HepG2 (cell line): ENCODE data around the gene CAPZB. TPM values are rescaled to one million over a fixed set of nuclear protein-coding genes. Genes with fewer than 3 reads are reported as not detected.

ENCODE experiments used
- AKAP8 ChIP-seq: sonication (generic); formaldehyde crosslinking; IDR thresholded peaks from 2 replicates; pipeline ENCODE4 v1.5.1; 2020; ENCODE audit warnings: mild to moderate bottlenecking, missing genetic modification reagents
- CHCHD3 ChIP-seq: sonication (generic); formaldehyde crosslinking; IDR thresholded peaks from 2 replicates; pipeline ENCODE4 v1.8.0; 2022; ENCODE audit warnings: mild to moderate bottlenecking, missing genetic modification reagents, moderate library complexity
- FOSL2 ChIP-seq: sonication (generic); formaldehyde crosslinking; IDR thresholded peaks from 2 replicates; pipeline ENCODE4 v1.4.0; 2020; ENCODE audit warnings: missing genetic modification reagents
- HDAC2 ChIP-seq: sonication (generic); formaldehyde crosslinking; IDR thresholded peaks from 2 replicates; pipeline ENCODE4 v1.4.0; 2020; ENCODE audit warnings: missing genetic modification reagents
- HNF4A ChIP-seq: sonication (generic); formaldehyde crosslinking; IDR thresholded peaks from 2 replicates; pipeline ENCODE4 v1.4.0; 2020; ENCODE audit warnings: missing genetic modification reagents
- IRF9 ChIP-seq: sonication (generic); formaldehyde crosslinking; IDR thresholded peaks from 2 replicates; pipeline ENCODE4 v1.8.0; 2022; ENCODE audit warnings: missing genetic modification reagents, mild to moderate bottlenecking, borderline replicate concordance
- KLF16 ChIP-seq, 2 experiments: sonication (generic) in 1 of 2; formaldehyde crosslinking in 1 of 2; IDR thresholded peaks; 2 replicates each; pipeline versions ENCODE4 v1.6.1 to v1.8.0; 2016 to 2023; ENCODE audit warnings: missing genetic modification reagents in 2 of 2, missing compliant biosample characterization in 1 of 2
- ONECUT2 ChIP-seq: sonication (generic); formaldehyde crosslinking; IDR thresholded peaks from 2 replicates; pipeline ENCODE4 v1.4.0; 2020; ENCODE audit warnings: missing genetic modification reagents
- RNF219 ChIP-seq: sonication (generic); formaldehyde crosslinking; IDR thresholded peaks from 2 replicates; pipeline ENCODE4 v1.5.0; 2020; ENCODE audit warnings: mild to moderate bottlenecking, missing genetic modification reagents
- SATB2 ChIP-seq: sonication (generic); formaldehyde crosslinking; IDR thresholded peaks from 2 replicates; pipeline ENCODE4 v1.5.0; 2020; ENCODE audit warnings: missing genetic modification reagents
- SIX1 ChIP-seq: sonication (generic); formaldehyde crosslinking; IDR thresholded peaks from 2 replicates; pipeline ENCODE4 v1.4.0; 2020; ENCODE audit warnings: missing genetic modification reagents, borderline replicate concordance
- TAF1 ChIP-seq: sonication (generic); formaldehyde crosslinking; IDR thresholded peaks from 2 replicates; pipeline ENCODE4 v1.4.0; 2020; ENCODE audit warnings: missing genetic modification reagents
- TMF1 ChIP-seq: sonication (generic); formaldehyde crosslinking; IDR thresholded peaks from 2 replicates; pipeline ENCODE4 v1.8.1; 2022; ENCODE audit warnings: low read depth, missing genetic modification reagents
- TRIM24 ChIP-seq: sonication (generic); formaldehyde crosslinking; IDR thresholded peaks from 2 replicates; pipeline ENCODE4 v1.8.0; 2022; ENCODE audit warnings: mild to moderate bottlenecking, missing genetic modification reagents
- ZNF282 ChIP-seq: fragments of 450-650 bp; IDR thresholded peaks from 2 replicates; pipeline ENCODE4 v1.6.1; 2018; ENCODE audit not compliant: partially characterized antibody
- ZNF329 ChIP-seq: sonication (generic); formaldehyde crosslinking; IDR thresholded peaks from 2 replicates; pipeline ENCODE4 v1.9.0; 2021; ENCODE audit warnings: low read depth, mild to moderate bottlenecking, missing genetic modification reagents
- ZNF530 ChIP-seq: sonication (generic); formaldehyde crosslinking; IDR thresholded peaks from 2 replicates; pipeline ENCODE4 v1.5.0; 2020; ENCODE audit warnings: low read depth, mild to moderate bottlenecking, missing genetic modification reagents
- ZNF619 ChIP-seq: sonication (generic); formaldehyde crosslinking; IDR thresholded peaks from 2 replicates; pipeline ENCODE4 v1.4.0; 2020; ENCODE audit warnings: mild to moderate bottlenecking, missing genetic modification reagents
- ZNF652 ChIP-seq: IDR thresholded peaks from 2 replicates; pipeline ENCODE4 v1.6.1; 2016; ENCODE audit warnings: low read depth, borderline replicate concordance
- ZNF879 ChIP-seq: sonication (generic); formaldehyde crosslinking; IDR thresholded peaks from 2 replicates; pipeline ENCODE4 v1.8.1; 2023; ENCODE audit warnings: missing genetic modification reagents
- polyA plus RNA-seq, 8 experiments: library from polyadenylated mRNA; depleted of rRNA in 3 of 8; stranded (reverse) in 7 of 8; unstranded in 1 of 8; fragments of >200 nt; fragmentation: Illumina TruSeq in 4 of 8; extraction: Trizol in 4 of 8; gene quantifications; 2 replicates each; pipeline versions ENCODE4 v1.2.1 to v1.2.3, GENCODE V29; 2011 to 2016; ENCODE audit warnings: low read depth in 4 of 8, missing spikeins in 1 of 8, mixed read lengths in 1 of 8; ENCODE audit not compliant: insufficient read depth in 1 of 8
- total RNA-seq, 5 experiments: library from RNA; depleted of rRNA; stranded (reverse); fragments of >200 nt; fragmentation: Illumina TruSeq; extraction: Trizol; gene quantifications; 2 replicates each; pipeline ENCODE4 v1.2.3, GENCODE V29; 2016; ENCODE audit warnings: low read depth in 1 of 5
- TF ChIP-seq, protein P1 (sequence below): sonication (generic); formaldehyde crosslinking; IDR thresholded peaks from 2 replicates; pipeline ENCODE4 v1.8.0; 2022; ENCODE audit warnings: mild to moderate bottlenecking, missing genetic modification reagents, borderline replicate concordance
- TF ChIP-seq, protein P2 (sequence below): sonication (generic); formaldehyde crosslinking; conservative IDR thresholded peaks from 2 replicates; pipeline ENCODE4 v1.8.1; 2023; ENCODE audit warnings: missing genetic modification reagents
- TF ChIP-seq, protein P3 (sequence below): IDR thresholded peaks from 2 replicates; pipeline ENCODE4 v1.6.1; 2016; ENCODE audit warnings: control low read depth

CAPZB gene
- total and polyA plus RNA-seq, 2 of the 13 experiments (the other 11 are each of a cell fraction or from before 2014, with no cell fraction given) = 58.9 to 76.9 TPM

- no peak for TF ChIP-seq ZNF619
- no peak for TF ChIP-seq IRF9
- peak; percentile 46 for TF ChIP-seq HDAC2 (CRISPR knock-in tag)
- TF ChIP-seq, protein P1, sequence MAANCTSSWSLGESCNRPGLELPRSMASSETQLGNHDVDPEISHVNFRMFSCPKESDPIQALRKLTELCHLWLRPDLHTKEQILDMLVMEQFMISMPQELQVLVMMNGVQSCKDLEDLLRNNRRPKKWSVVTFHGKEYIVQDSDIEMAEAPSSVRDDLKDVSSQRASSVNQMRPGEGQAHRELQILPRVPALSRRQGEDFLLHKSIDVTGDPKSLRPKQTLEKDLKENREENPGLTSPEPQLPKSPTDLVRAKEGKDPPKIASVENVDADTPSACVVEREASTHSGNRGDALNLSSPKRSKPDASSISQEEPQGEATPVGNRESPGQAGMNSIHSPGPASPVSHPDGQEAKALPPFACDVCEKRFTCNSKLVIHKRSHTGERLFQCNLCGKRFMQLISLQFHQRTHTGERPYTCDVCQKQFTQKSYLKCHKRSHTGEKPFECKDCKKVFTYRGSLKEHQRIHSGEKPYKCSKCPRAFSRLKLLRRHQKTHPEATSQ (CRISPR knock-in tag) = no peak
- no peak for TF ChIP-seq RNF219 (CRISPR knock-in tag)
- TF ChIP-seq ZNF652 (CRISPR knock-in tag) = peak; percentile 66; the same call in 1 of the 2 replicates
- no peak for TF ChIP-seq CHCHD3 (CRISPR knock-in tag)
- no peak for TF ChIP-seq SATB2 (CRISPR knock-in tag)
- TF ChIP-seq ZNF282 = no peak
- TF ChIP-seq ZNF530 (CRISPR knock-in tag) = no peak
- no peak for TF ChIP-seq TAF1 (CRISPR knock-in tag)
- TF ChIP-seq ZNF879 = no peak
- TF ChIP-seq AKAP8 = no peak
- TF ChIP-seq KLF16 (CRISPR knock-in tag; IDR thresholded peaks at IDR 0.05) = no peak
- TF ChIP-seq HNF4A (CRISPR knock-in tag) = peak; percentile 59
- no peak for TF ChIP-seq ZNF329 (CRISPR knock-in tag)
- TF ChIP-seq, protein P2, sequence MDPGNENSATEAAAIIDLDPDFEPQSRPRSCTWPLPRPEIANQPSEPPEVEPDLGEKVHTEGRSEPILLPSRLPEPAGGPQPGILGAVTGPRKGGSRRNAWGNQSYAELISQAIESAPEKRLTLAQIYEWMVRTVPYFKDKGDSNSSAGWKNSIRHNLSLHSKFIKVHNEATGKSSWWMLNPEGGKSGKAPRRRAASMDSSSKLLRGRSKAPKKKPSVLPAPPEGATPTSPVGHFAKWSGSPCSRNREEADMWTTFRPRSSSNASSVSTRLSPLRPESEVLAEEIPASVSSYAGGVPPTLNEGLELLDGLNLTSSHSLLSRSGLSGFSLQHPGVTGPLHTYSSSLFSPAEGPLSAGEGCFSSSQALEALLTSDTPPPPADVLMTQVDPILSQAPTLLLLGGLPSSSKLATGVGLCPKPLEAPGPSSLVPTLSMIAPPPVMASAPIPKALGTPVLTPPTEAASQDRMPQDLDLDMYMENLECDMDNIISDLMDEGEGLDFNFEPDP (CRISPR knock-in tag) = no peak
- TF ChIP-seq TRIM24 (CRISPR knock-in tag) = no peak
- TF ChIP-seq, protein P3, sequence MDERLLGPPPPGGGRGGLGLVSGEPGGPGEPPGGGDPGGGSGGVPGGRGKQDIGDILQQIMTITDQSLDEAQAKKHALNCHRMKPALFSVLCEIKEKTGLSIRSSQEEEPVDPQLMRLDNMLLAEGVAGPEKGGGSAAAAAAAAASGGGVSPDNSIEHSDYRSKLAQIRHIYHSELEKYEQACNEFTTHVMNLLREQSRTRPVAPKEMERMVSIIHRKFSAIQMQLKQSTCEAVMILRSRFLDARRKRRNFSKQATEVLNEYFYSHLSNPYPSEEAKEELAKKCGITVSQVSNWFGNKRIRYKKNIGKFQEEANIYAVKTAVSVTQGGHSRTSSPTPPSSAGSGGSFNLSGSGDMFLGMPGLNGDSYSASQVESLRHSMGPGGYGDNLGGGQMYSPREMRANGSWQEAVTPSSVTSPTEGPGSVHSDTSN (CRISPR knock-in tag) = no peak
- no peak for TF ChIP-seq ONECUT2 (CRISPR knock-in tag)
- no peak for TF ChIP-seq SIX1 (CRISPR knock-in tag)
- TF ChIP-seq FOSL2 = no peak
- TF ChIP-seq TMF1 = no peak
Observed at GRCh38 chr1:19409477-19410341, 75.6 kb downstream of the CAPZB start (continued).
